H1 (cell line): ENCODE data around the gene GID8. TPM values are rescaled to one million over a fixed set of nuclear protein-coding genes. Genes with fewer than 3 reads are reported as not detected.

Source experiments
- CTCF ChIA-PET: fragments of 300-600 bp; sonication (Branson Sonifier 250); formaldehyde crosslinking; loops from one replicate; lab custom pipeline; 2021; ENCODE audit not compliant: partially characterized antibody; lab: Charles Lee
- POLR2A ChIA-PET: fragments of 300-600 bp; sonication (Branson Sonifier 250); formaldehyde crosslinking; loops from one replicate; lab custom pipeline; 2021; ENCODE audit warnings: inconsistent platforms; ENCODE audit not compliant: partially characterized antibody; lab: Charles Lee
- DNase-seq, 2 experiments: peaks; one replicate each; pipeline versions ENCODE4 v3.0.0 to v3.0.0-alpha.2; 2010 to 2022; ENCODE audit warnings: low spot score in 2 of 2, low read depth in 1 of 2, mixed read lengths in 1 of 2
- FAIRE-seq: peaks from 2 replicates; lab custom pipeline; 2011; peaks lifted over from hg19 to GRCh38; lab: Jason Lieb, UNC
- H2AFZ ChIP-seq: 2 replicates; pipeline ENCODE4 v1.8.1; 2012; ENCODE audit warnings: low read length, inconsistent platforms
- H2AK5ac ChIP-seq: 2 replicates; pipeline ENCODE4 v1.6.1; 2013; ENCODE audit warnings: low read depth, low read length
- H2BK120ac ChIP-seq: replicated peaks from 2 replicates; pipeline ENCODE3; 2013; ENCODE audit warnings: low read depth, low read length, inconsistent platforms
- H2BK12ac ChIP-seq: 2 replicates; pipeline ENCODE4 v1.6.1; 2013; ENCODE audit warnings: low read depth, low read length
- H2BK15ac ChIP-seq: 2 replicates; pipeline ENCODE4 v1.6.1; 2013; ENCODE audit warnings: low read length
- H2BK20ac ChIP-seq: 2 replicates; pipeline ENCODE4 v1.6.1; 2013; ENCODE audit warnings: low read length
- H2BK5ac ChIP-seq: 2 replicates; pipeline ENCODE4 v1.6.1; 2013; ENCODE audit warnings: low read depth, low read length
- H3K14ac ChIP-seq: 2 replicates; pipeline ENCODE4 v1.6.1; 2013; ENCODE audit warnings: inconsistent platforms; ENCODE audit not compliant: insufficient read length
- H3K18ac ChIP-seq: 2 replicates; pipeline ENCODE4 v1.6.1; 2013; ENCODE audit warnings: low read length; ENCODE audit errors: extremely low read depth
- H3K23ac ChIP-seq: 2 replicates; pipeline ENCODE4 v1.6.1; 2013; ENCODE audit warnings: inconsistent platforms; ENCODE audit not compliant: insufficient read length
- H3K23me2 ChIP-seq: 2 replicates; pipeline ENCODE4 v1.6.1; 2013; ENCODE audit warnings: low read depth, low read length
- H3K27ac ChIP-seq: 2 replicates; pipeline ENCODE4 v1.6.1; 2011; ENCODE audit warnings: low read depth, low read length, inconsistent platforms
- H3K27me3 ChIP-seq, 4 experiments: replicated peaks in 1 of 4; 1 replicate in 1 of 4; 2 replicates in 3 of 4; pipeline versions ENCODE4 v1.6.1 to v1.8.1; 2011 to 2013; ENCODE audit warnings: low read length in 3 of 4, mild to moderate bottlenecking in 3 of 4, inconsistent platforms in 2 of 4, mixed read lengths in 2 of 4, moderate library complexity in 1 of 4; ENCODE audit not compliant: control insufficient read depth in 3 of 4, insufficient read depth in 3 of 4; ENCODE audit errors: extremely low read depth in 1 of 4
- H3K36me3 ChIP-seq, 4 experiments: 2 replicates each; pipeline versions ENCODE4 v1.6.1 to v1.8.1; 2011 to 2013; ENCODE audit warnings: mild to moderate bottlenecking in 4 of 4, low read length in 3 of 4, moderate library complexity in 2 of 4, control low read depth in 1 of 4, inconsistent platforms in 1 of 4; ENCODE audit not compliant: insufficient read depth in 4 of 4, control insufficient read depth in 2 of 4
- H3K4ac ChIP-seq: replicated peaks from 2 replicates; pipeline ENCODE3; 2013; ENCODE audit warnings: low read length, low read depth, mixed read lengths, inconsistent platforms; ENCODE audit not compliant: insufficient read length
- H3K4me1 ChIP-seq, 4 experiments: replicated peaks in 1 of 4; 1 replicate in 1 of 4; 2 replicates in 3 of 4; pipeline versions ENCODE4 v1.6.1 to v1.8.1; 2011 to 2013; ENCODE audit warnings: low read length in 3 of 4, inconsistent platforms in 2 of 4, mixed read lengths in 1 of 4; ENCODE audit not compliant: insufficient read depth in 4 of 4, control insufficient read depth in 3 of 4
- H3K4me2 ChIP-seq, 2 experiments: 2 replicates each; pipeline versions ENCODE4 v1.6.1 to v1.8.1; 2011 to 2013; ENCODE audit warnings: low read depth in 2 of 2, low read length in 2 of 2, control low read depth in 1 of 2, inconsistent platforms in 1 of 2, mild to moderate bottlenecking in 1 of 2; ENCODE audit not compliant: insufficient read depth in 1 of 2
- H3K4me3 ChIP-seq, 4 experiments: fragments of 200-600, 300-600 bp in 1 of 4; sonication (generic), shearing (Covaris generic), sonication (Bioruptor Twin) in 1 of 4; 2 replicates each; pipeline versions ENCODE4 v1.5.1 to v1.8.1; 2011 to 2016; ENCODE audit warnings: low read length in 4 of 4, low read depth in 3 of 4, control low read depth in 2 of 4, inconsistent platforms in 2 of 4, mild to moderate bottlenecking in 2 of 4, mixed read lengths in 1 of 4, moderate library complexity in 1 of 4; ENCODE audit not compliant: insufficient read depth in 2 of 4; ENCODE audit errors: extremely low read depth in 1 of 4
- H3K56ac ChIP-seq: replicated peaks from 2 replicates; pipeline ENCODE3; 2013; ENCODE audit warnings: low read depth, mild to moderate bottlenecking, mixed read lengths, low read length, inconsistent platforms; ENCODE audit not compliant: insufficient read length
- H3K79me1 ChIP-seq: 2 replicates; pipeline ENCODE4 v1.6.1; 2013; ENCODE audit warnings: low read depth, low read length, control low read depth
- H3K79me2 ChIP-seq, 2 experiments: 2 replicates each; pipeline versions ENCODE4 v1.6.1 to v1.8.1; 2012 to 2013; ENCODE audit warnings: low read length in 2 of 2, mild to moderate bottlenecking in 2 of 2, inconsistent platforms in 1 of 2; ENCODE audit not compliant: insufficient read depth in 2 of 2, control insufficient read depth in 1 of 2
- H3K9ac ChIP-seq, 4 experiments: replicated peaks in 1 of 4; 1 replicate in 1 of 4; 2 replicates in 3 of 4; pipeline versions ENCODE4 v1.6.1 to v1.8.1; 2011 to 2013; ENCODE audit warnings: low read depth in 3 of 4, low read length in 3 of 4, control low read depth in 2 of 4, mild to moderate bottlenecking in 2 of 4, moderate library complexity in 2 of 4, inconsistent platforms in 1 of 4; ENCODE audit errors: extremely low read depth in 1 of 4
- H3K9me3 ChIP-seq, 2 experiments: 2 replicates each; pipeline versions ENCODE4 v1.6.1 to v1.8.1; 2012 to 2013; ENCODE audit warnings: mild to moderate bottlenecking in 2 of 2, moderate library complexity in 2 of 2, control low read depth in 1 of 2, inconsistent platforms in 1 of 2, low read depth in 1 of 2, low read length in 1 of 2, mixed read lengths in 1 of 2; ENCODE audit not compliant: insufficient read depth in 2 of 2
- H4K20me1 ChIP-seq, 2 experiments: replicated peaks in 1 of 2; 2 replicates each; pipeline versions ENCODE3 to v1.8.1; 2011 to 2013; ENCODE audit warnings: inconsistent platforms in 2 of 2, low read length in 2 of 2, mild to moderate bottlenecking in 1 of 2; ENCODE audit not compliant: insufficient read depth in 2 of 2, control insufficient read depth in 1 of 2
- H4K5ac ChIP-seq: 2 replicates; pipeline ENCODE4 v1.6.1; 2013; ENCODE audit warnings: low read length, low read depth, mixed read lengths, inconsistent platforms; ENCODE audit not compliant: insufficient read length
- H4K8ac ChIP-seq: 2 replicates; pipeline ENCODE4 v1.8.0; 2013; ENCODE audit warnings: mild to moderate bottlenecking, moderate library complexity, low read length, inconsistent platforms; ENCODE audit not compliant: insufficient read depth; ENCODE audit errors: extremely low read depth
- H4K91ac ChIP-seq: replicated peaks from 2 replicates; pipeline ENCODE3; 2013; ENCODE audit warnings: low read length, mixed read lengths, inconsistent platforms; ENCODE audit not compliant: insufficient read length
- CTCF ChIP-seq, 3 experiments: IDR thresholded peaks; 1 replicate in 2 of 3; 2 replicates in 1 of 3; pipeline versions ENCODE4 v1.5.1 to v1.6.1; 2011; ENCODE audit warnings: low read length in 3 of 3, mild to moderate bottlenecking in 3 of 3, inconsistent platforms in 2 of 3, low read depth in 1 of 3, moderate library complexity in 1 of 3; ENCODE audit not compliant: insufficient read depth in 1 of 3; ENCODE audit errors: control extremely low read depth in 1 of 3
- NANOG ChIP-seq: IDR thresholded peaks from 2 replicates; pipeline ENCODE4 v1.6.1; 2011; ENCODE audit warnings: low read length, low read depth, mild to moderate bottlenecking, inconsistent platforms; ENCODE audit not compliant: insufficient read depth, poor library complexity, severe bottlenecking
- RAD21 ChIP-seq, 2 experiments: IDR thresholded peaks in 1 of 2; conservative IDR thresholded peaks in 1 of 2; 2 replicates each; pipeline ENCODE4 v1.6.1; 2011; ENCODE audit warnings: low read depth in 2 of 2, low read length in 2 of 2, improper control_type of control experiment in 1 of 2, inconsistent platforms in 1 of 2, mild to moderate bottlenecking in 1 of 2, moderate library complexity in 1 of 2
- WGBS, 2 experiments: shearing (Covaris generic) in 1 of 2; methylation state at CpG; one replicate each; pipeline versions ENCODE4 v1.1.6 to v1.1.7; 2013 to 2015; ENCODE audit warnings: low lambda C conversion rate in 2 of 2, mixed read lengths in 2 of 2, inconsistent platforms in 1 of 2, low coverage in 1 of 2, missing lambda C conversion rate in 1 of 2; ENCODE audit not compliant: insufficient replicate concordance in 2 of 2, insufficient coverage in 1 of 2, insufficient read length in 1 of 2; ENCODE audit errors: extremely low coverage in 1 of 2, missing lambda C conversion rate in 1 of 2; 5-methylcytosine and 5-hydroxymethylcytosine counted together
- polyA plus RNA-seq, 7 experiments: library from polyadenylated mRNA; depleted of rRNA in 3 of 7; stranded (reverse) in 5 of 7; unstranded in 2 of 7; fragments of >200 nt in 5 of 7; fragments of 200-250 nt in 2 of 7; gene quantifications; 1 replicate in 5 of 7; 2 replicates in 1 of 7; 4 replicates in 1 of 7; pipeline versions ENCODE4 v1.2.1 to v1.2.3, GENCODE V29; 2011 to 2013; ENCODE audit warnings: missing spikeins in 2 of 7, mixed read lengths in 2 of 7
- total RNA-seq: library from RNA; stranded (reverse); fragmentation: NEBNext Ultra II Directional; extraction: Animal tissue kit (Norgen Biotek cat#: 25700); gene quantifications from 2 replicates; pipeline ENCODE4 v1.2.1, GENCODE V29; 2021
- TF ChIP-seq, protein P1 (sequence below): IDR thresholded peaks from 2 replicates; pipeline ENCODE4 v1.6.1; 2011; ENCODE audit warnings: low read depth, mild to moderate bottlenecking, low read length; ENCODE audit not compliant: insufficient read depth

Gene GID8
- total and polyA plus RNA-seq, 2 of the 8 experiments (the other 6 are each of a cell fraction or from before 2014, with no cell fraction given) = 39.7 to 72.9 TPM

- Histone ChIP-seq H3K27ac (no peak overlapping the region; the same call in 1 of the 2 replicates), H2BK120ac (no peak overlapping the region), H3K9me3 (no peaks in the 10 kb centered on the region), H3K27me3 (no peaks in the 10 kb centered on the region), H2AK5ac (no peak overlapping the region), H3K56ac (no peak overlapping the region), H4K91ac (no peak overlapping the region), H3K79me2 (no peaks in the 10 kb centered on the region), H3K14ac (no peak overlapping the region), H3K18ac (peak overlapping the region; percentile 28; the same call in 1 of the 2 replicates), H3K23me2 (no peaks in the 10 kb centered on the region), H3K4me2 (peak overlapping the region; percentile 5 to 52; a peak in 2 of 4 replicates), H2AFZ (no peak overlapping the region), H4K8ac (no peak overlapping the region), H3K9ac (no peak overlapping the region)
- 83% methylated on average over 6 of the region's 6 CpGs; no CpG with 5 or more reads in 1 of the 2 experiments for WGBS, 2 experiments
- TF ChIP-seq CTCF (IDR thresholded peaks at IDR 0.05; ENCODE audit: control extremely low read depth in 1 of 3, insufficient read depth in 1 of 3, low read depth in 1 of 3, low read length in 3 of 3) (peak in 2 of 3 experiments; percentile 22 to 27; a peak in 2 of 4 replicates), NANOG (no peak), RAD21 (IDR thresholded peaks at IDR 0.05 in 1 of 2, conservative IDR thresholded peaks at IDR 0.05 in 1 of 2; ENCODE audit: low read depth in 2 of 2, low read length in 2 of 2) (peak; percentile 4 to 14; a peak in 2 of 4 replicates)
- TF ChIP-seq, protein P1, sequence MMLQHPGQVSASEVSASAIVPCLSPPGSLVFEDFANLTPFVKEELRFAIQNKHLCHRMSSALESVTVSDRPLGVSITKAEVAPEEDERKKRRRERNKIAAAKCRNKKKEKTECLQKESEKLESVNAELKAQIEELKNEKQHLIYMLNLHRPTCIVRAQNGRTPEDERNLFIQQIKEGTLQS = no peak
- TF ChIP-seq, all 59 proteins: peak for 2
- POLR2A ChIA-PET = interaction anchor here (1.3 to 9.9 kb wide), 11 partner anchors 12 to 70 kb away, joined by 3 to 88 read pairs (median 14); partner anchors contain the start of genes DIDO1, GID8 and TCFL5
- CTCF ChIA-PET = interaction anchor here (0.7 to 5.8 kb wide), 27 partner anchors 8 to 151 kb away, joined by 3 to 56 read pairs (median 4); partner anchors contain the start of genes GID8 and TCFL5
- H2BK5ac ChIP-seq = no peak overlapping the region
- no peak overlapping the region for H2BK15ac ChIP-seq
- DNase-seq (no peak), FAIRE-seq (no peak)
- no peak overlapping the region for H3K4ac ChIP-seq
- no peak overlapping the region for H2BK12ac ChIP-seq
- no peak overlapping the region for H2BK20ac ChIP-seq
- peaks cover 0 to 12% of the 10 kb centered on the region in 2 experiments for H4K20me1 ChIP-seq
- H3K4me3 ChIP-seq = no peak overlapping the region; a peak in 2 of 8 replicates
- peaks cover 26 to 42% (median 31%) of the 10 kb centered on the region in 4 experiments for H3K36me3 ChIP-seq
- H3K79me1 ChIP-seq = peaks cover 4% of the 10 kb centered on the region; the same call in 1 of the 2 replicates
- no peak overlapping the region for H3K23ac ChIP-seq
- peaks cover 9 to 18% (median 15%) of the 10 kb centered on the region in 4 experiments for H3K4me1 ChIP-seq
- no peak overlapping the region for H4K5ac ChIP-seq
Observed at GRCh38 chr20:62899633-62900051, 38.3 kb upstream of the GID8 start.
